ENCODE measurements around the gene EFHC1. TPM values are rescaled to one million over a fixed set of nuclear protein-coding genes. Genes with fewer than 3 reads are reported as not detected.

Gene EFHC1
- total RNA-seq, 1 experiment from 2014 or later = 13.2 TPM

GRCh38 chr6:52508261-52508739 is 88.2 kb downstream of the EFHC1 start:
- H3K27me3 Mint-ChIP-seq (ENCODE audit: low read depth) = no peaks in the 10 kb centered on the region
- peaks cover 5% of the 10 kb centered on the region; the same call in 1 of the 2 replicates for H3K4me1 ChIP-seq (ENCODE audit: insufficient read depth, low read length)
- H3K79me2 ChIP-seq (ENCODE audit: insufficient read depth, low read length) = no peaks in the 10 kb centered on the region
- H3K23ac ChIP-seq (ENCODE audit: insufficient read length, low read depth, low read length) = no peak overlapping the region
- DNase-seq = no peak
- no peaks in the 10 kb centered on the region for H3K9me3 ChIP-seq (ENCODE audit: control insufficient read depth, low read depth, low read length)
- no peak overlapping the region for H2BK12ac ChIP-seq (ENCODE audit: insufficient read length, low read depth, low read length)
- no peaks in the 10 kb centered on the region for H3K23me2 ChIP-seq (ENCODE audit: insufficient read length, low read depth, low read length, poor library complexity, severe bottlenecking)
- no peaks in the 10 kb centered on the region for H3K79me1 ChIP-seq (ENCODE audit: insufficient read depth, low read depth, low read length, poor library complexity, severe bottlenecking)
- no peak overlapping the region for H3K4ac ChIP-seq (ENCODE audit: low read depth, low read length)
- no peak overlapping the region; the same call in 1 of the 2 replicates for H3K14ac ChIP-seq (ENCODE audit: insufficient read depth, low read length)
- no peak overlapping the region for H2AK5ac ChIP-seq (ENCODE audit: insufficient read length, low read length)
- H3K56ac ChIP-seq (ENCODE audit: insufficient read length, low read depth, low read length) = no peak overlapping the region
- no peak overlapping the region for H3T11ph ChIP-seq (ENCODE audit: low read length)
- H3K27me3 ChIP-seq (ENCODE audit: insufficient read depth, low read length) = no peaks in the 10 kb centered on the region
- H3K4me2 ChIP-seq (ENCODE audit: insufficient read depth, insufficient read length, low read length) = no peak overlapping the region
- TF ChIP-seq, protein P1, sequence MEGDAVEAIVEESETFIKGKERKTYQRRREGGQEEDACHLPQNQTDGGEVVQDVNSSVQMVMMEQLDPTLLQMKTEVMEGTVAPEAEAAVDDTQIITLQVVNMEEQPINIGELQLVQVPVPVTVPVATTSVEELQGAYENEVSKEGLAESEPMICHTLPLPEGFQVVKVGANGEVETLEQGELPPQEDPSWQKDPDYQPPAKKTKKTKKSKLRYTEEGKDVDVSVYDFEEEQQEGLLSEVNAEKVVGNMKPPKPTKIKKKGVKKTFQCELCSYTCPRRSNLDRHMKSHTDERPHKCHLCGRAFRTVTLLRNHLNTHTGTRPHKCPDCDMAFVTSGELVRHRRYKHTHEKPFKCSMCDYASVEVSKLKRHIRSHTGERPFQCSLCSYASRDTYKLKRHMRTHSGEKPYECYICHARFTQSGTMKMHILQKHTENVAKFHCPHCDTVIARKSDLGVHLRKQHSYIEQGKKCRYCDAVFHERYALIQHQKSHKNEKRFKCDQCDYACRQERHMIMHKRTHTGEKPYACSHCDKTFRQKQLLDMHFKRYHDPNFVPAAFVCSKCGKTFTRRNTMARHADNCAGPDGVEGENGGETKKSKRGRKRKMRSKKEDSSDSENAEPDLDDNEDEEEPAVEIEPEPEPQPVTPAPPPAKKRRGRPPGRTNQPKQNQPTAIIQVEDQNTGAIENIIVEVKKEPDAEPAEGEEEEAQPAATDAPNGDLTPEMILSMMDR (conservative IDR thresholded peaks at IDR 0.05) = no peak
- H2BK120ac ChIP-seq (ENCODE audit: low read depth, low read length, poor library complexity, severe bottlenecking) = no peak overlapping the region
- no CpG with 5 or more reads among the region's 5 CpGs for WGBS (ENCODE audit: extremely low coverage, insufficient read length, low lambda C conversion rate)
- peaks cover 14 to 51% (median 31%) of the 10 kb centered on the region in 3 experiments; a peak in 6 of 7 replicates for H3K36me3 Mint-ChIP-seq (ENCODE audit: insufficient read depth in 1 of 3, low read depth in 3 of 3)
- H4K8ac ChIP-seq (replicated peaks; ENCODE audit: insufficient read length, low read depth, low read length) = no peak overlapping the region
- H3K27ac Mint-ChIP-seq = peak overlapping the region in 2 of 3 experiments; percentile 31 to 65; a peak in 1 of 7 replicates
- H4K5ac ChIP-seq (ENCODE audit: insufficient read length, low read depth, low read length) = no peak overlapping the region
- no peak overlapping the region for H2BK20ac ChIP-seq (ENCODE audit: low read depth, low read length, poor library complexity, severe bottlenecking)
- H3K4me1 Mint-ChIP-seq = peaks cover 31 to 32% of the 10 kb centered on the region in 2 experiments
- no peak overlapping the region for H3K27ac ChIP-seq (ENCODE audit: insufficient read length, low read depth, low read length)
- no peak overlapping the region for H2BK15ac ChIP-seq (ENCODE audit: low read depth, low read length)
- no peaks in the 10 kb centered on the region for H4K20me1 ChIP-seq (ENCODE audit: control insufficient read depth, insufficient read depth, insufficient read length)
- no peak overlapping the region for H3K18ac ChIP-seq (ENCODE audit: insufficient read length, low read depth, low read length)
- no peak overlapping the region for H3K4me3 Mint-ChIP-seq
- no peak overlapping the region for H3K9ac ChIP-seq (ENCODE audit: extremely low read depth, insufficient read length, low read length)
- no peaks in the 10 kb centered on the region for H3K9me3 Mint-ChIP-seq
- H2BK5ac ChIP-seq (ENCODE audit: insufficient read length, low read length) = no peak overlapping the region
- no peak overlapping the region for H4K91ac ChIP-seq (ENCODE audit: insufficient read length, low read depth, low read length)
- no peak overlapping the region for H2AFZ ChIP-seq (ENCODE audit: low read length)

Measured in H9 (cell line).